GM10248 (cell line): Measurements from ENCODE around the gene FXYD6.

Experiments used
- CTCF ChIA-PET: fragments of 300-600 bp; sonication (Branson Sonifier 250); formaldehyde crosslinking; extraction: SDS; loops from one replicate; lab custom pipeline; 2021; ENCODE audit warnings: antibody characterized with exemption; lab: Yijun Ruan, JAX
- POLR2A ChIA-PET: fragments of 350-650 bp; sonication (Branson Sonifier 250); formaldehyde crosslinking; extraction: SDS; loops from one replicate; lab custom pipeline; 2020; ENCODE audit warnings: antibody characterized with exemption; lab: Yijun Ruan, JAX
- DNase-seq: peaks from one replicate; pipeline ENCODE4 v3.0.0; 2012; ENCODE audit errors: extremely low spot score
- CTCF ChIP-seq: IDR thresholded peaks from 2 replicates; pipeline ENCODE4 v1.5.1; 2012; ENCODE audit warnings: mild to moderate bottlenecking, low read depth; ENCODE audit errors: extremely low read depth, missing control alignments, control extremely low read depth

The FXYD6 gene

GRCh38 chr11:117916956-117917355 lies 40.5 kb upstream of the FXYD6 start:
- no peak for DNase-seq
- POLR2A ChIA-PET: no interaction called here
- TF ChIP-seq CTCF: no peak
- CTCF ChIA-PET: interaction anchor here (0.7 to 7.4 kb wide), 5 partner anchors 17 to 491 kb away, joined by 3 to 39 read pairs (median 4); no protein-coding TSS in a partner anchor

GRCh38 chr11:117915672-117916235 lies 39.3 kb upstream of the FXYD6 start:
- no peak for TF ChIP-seq CTCF
- POLR2A ChIA-PET: no interaction called here
- CTCF ChIA-PET: interaction anchor here (0.9 to 7.4 kb wide), 5 partner anchors 18 to 140 kb away, joined by 3 to 39 read pairs (median 4); no protein-coding TSS in a partner anchor
- no peak for DNase-seq

GRCh38 chr11:117914991-117915618 lies 38.6 kb upstream of the FXYD6 start:
- ChIA-PET POLR2A (no interaction called here), CTCF (interaction anchor here (1.0 to 7.4 kb wide), 5 partner anchors 19 to 108 kb away, joined by 3 to 39 read pairs (median 3); no protein-coding TSS in a partner anchor)
- DNase-seq: no peak
- TF ChIP-seq CTCF: no peak

GRCh38 chr11:117914398-117914761 lies 37.9 kb upstream of the FXYD6 start:
- ChIA-PET CTCF (interaction anchor here (1.0 to 7.4 kb wide), 5 partner anchors 7 to 139 kb away, joined by 3 to 39 read pairs (median 3); no protein-coding TSS in a partner anchor), POLR2A (no interaction called here)
- no peak for DNase-seq
- TF ChIP-seq CTCF: no peak

GRCh38 chr11:117913736-117914397 lies 37.4 kb upstream of the FXYD6 start:
- no peak for DNase-seq
- no peak for TF ChIP-seq CTCF
- ChIA-PET POLR2A (no interaction called here), CTCF (interaction anchor here (1.0 to 7.4 kb wide), 6 partner anchors 8 to 140 kb away, joined by 3 to 39 read pairs (median 3); no protein-coding TSS in a partner anchor)

- no peak for TF ChIP-seq CTCF
- ChIA-PET CTCF (interaction anchor here (1.0 to 1.5 kb wide), 5 partner anchors 9 to 104 kb away, joined by 3 to 6 read pairs (median 3); no protein-coding TSS in a partner anchor), POLR2A (no interaction called here)
- no peak for DNase-seq
Measured at GRCh38 chr11:117912497-117912896, 36.0 kb upstream of the FXYD6 start.
